Measurements from ENCODE around the gene KCTD5.
"Not testable (repeated sequence)": the region's sequence is repeated elsewhere in the genome, so short reads cannot be mapped to it uniquely, and the experiment has no call there.

KCTD5 gene, protein sequence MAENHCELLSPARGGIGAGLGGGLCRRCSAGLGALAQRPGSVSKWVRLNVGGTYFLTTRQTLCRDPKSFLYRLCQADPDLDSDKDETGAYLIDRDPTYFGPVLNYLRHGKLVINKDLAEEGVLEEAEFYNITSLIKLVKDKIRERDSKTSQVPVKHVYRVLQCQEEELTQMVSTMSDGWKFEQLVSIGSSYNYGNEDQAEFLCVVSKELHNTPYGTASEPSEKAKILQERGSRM

DNA sequence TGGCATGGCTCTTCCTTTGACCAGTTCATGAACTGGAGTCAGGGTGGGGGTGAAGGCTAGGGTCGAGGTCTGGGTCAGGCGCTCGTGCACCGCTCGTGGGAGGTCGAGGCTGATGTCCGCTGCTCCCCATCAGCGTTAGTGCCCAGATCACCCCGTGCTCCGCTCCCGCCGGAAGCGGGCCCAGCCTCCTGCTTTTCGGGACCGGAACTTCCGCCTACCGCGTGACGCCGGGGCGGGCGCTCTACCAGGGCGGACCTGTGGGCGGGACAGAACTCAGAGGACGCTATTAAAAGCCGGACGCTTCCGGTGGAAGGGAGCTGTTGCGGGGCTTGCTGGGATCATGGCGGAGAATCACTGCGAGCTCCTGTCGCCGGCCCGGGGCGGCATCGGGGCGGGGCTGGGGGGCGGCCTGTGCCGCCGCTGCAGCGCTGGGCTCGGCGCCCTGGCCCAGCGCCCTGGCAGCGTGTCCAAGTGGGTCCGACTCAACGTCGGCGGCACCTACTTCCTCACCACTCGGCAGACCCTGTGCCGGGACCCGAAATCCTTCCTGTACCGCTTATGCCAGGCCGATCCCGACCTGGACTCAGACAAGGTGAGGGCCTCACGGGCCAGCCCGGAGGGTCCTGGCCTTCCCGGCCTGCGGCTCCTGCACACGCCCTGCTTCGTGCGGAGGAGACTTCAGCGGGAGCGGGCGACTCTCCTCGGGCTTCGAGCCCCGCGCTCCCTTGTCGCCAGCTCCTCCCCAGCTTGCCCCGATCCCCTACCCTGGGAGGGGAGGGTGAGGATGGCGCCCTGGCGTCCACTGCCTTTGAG is at the start of gene KCTD5:
TSS of gene KCTD5 (plus strand) at position 315 of the 813 bp plus-strand sequence. CDS start at position 341, 26 bp downstream.
- TF ChIP-seq, protein P1, sequence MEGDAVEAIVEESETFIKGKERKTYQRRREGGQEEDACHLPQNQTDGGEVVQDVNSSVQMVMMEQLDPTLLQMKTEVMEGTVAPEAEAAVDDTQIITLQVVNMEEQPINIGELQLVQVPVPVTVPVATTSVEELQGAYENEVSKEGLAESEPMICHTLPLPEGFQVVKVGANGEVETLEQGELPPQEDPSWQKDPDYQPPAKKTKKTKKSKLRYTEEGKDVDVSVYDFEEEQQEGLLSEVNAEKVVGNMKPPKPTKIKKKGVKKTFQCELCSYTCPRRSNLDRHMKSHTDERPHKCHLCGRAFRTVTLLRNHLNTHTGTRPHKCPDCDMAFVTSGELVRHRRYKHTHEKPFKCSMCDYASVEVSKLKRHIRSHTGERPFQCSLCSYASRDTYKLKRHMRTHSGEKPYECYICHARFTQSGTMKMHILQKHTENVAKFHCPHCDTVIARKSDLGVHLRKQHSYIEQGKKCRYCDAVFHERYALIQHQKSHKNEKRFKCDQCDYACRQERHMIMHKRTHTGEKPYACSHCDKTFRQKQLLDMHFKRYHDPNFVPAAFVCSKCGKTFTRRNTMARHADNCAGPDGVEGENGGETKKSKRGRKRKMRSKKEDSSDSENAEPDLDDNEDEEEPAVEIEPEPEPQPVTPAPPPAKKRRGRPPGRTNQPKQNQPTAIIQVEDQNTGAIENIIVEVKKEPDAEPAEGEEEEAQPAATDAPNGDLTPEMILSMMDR (IDR thresholded peaks at IDR 0.05; ENCODE audit: insufficient read depth, low read depth, low read length, missing control alignments) = no peak
- DNase-seq (ENCODE audit: low read depth) = peak; percentile 98
- peak within 1 kb of the TSS; percentile 78 for H3K4me3 ChIP-seq (ENCODE audit: low read depth, low read length)

DNA sequence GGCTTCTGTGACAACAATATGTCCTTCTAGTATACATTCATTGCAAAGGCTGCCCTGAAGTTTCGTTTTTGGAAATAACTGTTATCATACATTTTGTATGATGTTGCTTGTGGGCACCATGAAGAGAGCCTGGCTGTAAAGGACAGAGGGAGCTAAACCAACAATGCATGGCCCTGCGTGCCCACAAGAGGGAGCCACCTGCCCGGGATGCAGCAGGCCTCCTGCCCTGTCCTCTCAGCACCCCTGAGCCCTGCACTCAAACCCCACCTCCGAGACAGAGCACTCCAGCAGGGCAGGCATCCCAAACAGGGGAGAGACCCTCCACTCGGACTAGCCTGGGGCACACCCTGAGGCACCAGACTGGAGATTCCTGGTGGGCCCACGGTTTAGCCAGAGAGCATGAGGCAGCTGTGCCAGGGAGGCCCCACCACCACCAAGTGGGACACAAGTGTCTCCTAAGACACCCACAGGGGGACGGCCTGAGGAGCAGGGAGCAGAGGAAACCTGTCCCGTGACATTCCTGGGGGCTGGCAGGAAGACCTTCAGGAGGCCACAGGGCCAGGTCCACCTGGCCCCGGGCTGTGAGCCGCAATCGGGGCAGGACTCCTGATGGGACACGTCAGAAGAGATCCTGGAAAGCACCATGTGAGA is 43.1 kb upstream of the KCTD5 start:
- DNase-seq (ENCODE audit: low read depth) = not testable (repeated sequence)

DNA sequence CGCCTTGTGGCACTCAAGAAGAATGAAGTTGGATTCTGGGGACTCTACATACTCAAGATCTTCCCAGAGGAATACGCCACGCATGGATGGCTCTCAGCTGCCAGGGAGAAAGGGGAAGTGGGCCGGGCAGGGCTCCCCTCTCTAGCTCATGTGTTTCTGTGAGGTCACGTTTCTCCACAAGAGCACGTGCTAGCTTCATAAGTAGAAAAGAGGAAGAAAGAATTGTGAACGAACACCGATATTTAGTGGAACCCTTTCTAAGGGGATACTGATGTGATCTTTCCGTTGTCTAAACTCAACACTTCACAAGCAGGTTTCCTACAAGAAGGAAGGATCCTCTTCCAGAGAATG is 42.6 kb upstream of the KCTD5 start:
- not testable (repeated sequence) for H3K4me3 ChIP-seq (ENCODE audit: low read depth, low read length); DNase-seq (ENCODE audit: low read depth)

More for the DNA sequence above, 43.1 kb upstream of the KCTD5 start:
- not testable (repeated sequence) for H3K4me3 ChIP-seq (ENCODE audit: low read depth, low read length)

DNA sequence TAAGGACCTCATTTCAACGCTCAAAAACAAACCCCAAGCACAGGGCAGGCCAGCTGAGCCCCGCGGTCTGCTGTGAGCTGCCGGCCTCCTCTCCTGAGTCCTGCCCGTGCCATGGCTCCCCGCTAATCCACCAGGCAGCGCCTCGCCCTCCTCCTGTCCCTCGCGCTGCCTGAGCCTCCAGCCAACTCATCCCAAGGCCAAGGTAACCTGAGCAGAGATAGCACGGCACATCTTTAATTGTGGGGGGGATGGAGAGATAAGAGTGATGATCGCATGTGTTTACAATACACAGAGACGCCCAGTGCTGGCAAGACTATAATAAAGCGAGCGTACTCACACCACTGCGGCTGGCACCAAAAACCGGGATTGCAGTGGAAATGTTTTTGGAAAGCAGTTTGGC is 39.8 kb upstream of the KCTD5 start:
- H3K4me3 ChIP-seq (ENCODE audit: low read depth, low read length); DNase-seq (ENCODE audit: low read depth): not testable (repeated sequence)

DNA sequence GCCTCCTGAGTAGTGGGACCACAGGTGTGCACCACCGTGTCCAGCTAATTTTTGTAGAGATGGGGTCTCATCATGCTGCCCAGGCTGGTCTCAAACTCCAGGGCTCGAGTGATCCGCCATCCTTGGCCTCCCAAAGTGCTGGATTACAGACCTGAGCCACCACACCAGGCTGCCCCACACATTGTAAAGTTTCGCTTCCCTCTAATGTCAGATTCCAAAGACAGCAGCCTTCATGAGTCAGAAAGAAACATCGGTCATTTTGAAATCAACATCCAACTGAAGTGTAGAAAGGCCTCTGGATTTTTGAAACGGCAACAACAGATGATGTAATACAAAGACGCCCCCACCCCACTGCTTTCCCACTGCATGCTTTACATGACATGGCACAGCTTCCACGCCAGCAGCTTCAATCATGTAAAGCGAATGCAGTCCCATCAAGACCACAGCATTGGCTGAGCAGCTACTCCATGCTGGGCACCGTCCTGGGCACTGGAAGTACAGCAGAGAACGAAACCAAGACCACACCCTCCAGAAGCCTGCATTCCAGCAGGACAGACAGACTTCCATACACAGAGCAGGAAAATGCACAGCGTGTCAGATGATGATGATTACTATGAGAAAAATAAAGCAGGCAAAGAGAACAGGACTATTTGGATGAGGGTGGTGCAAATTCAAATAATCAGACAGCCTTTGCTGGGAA is 37.4 kb upstream of the KCTD5 start:
- H3K4me3 ChIP-seq (ENCODE audit: low read depth, low read length); DNase-seq (ENCODE audit: low read depth): not testable (repeated sequence)

DNA sequence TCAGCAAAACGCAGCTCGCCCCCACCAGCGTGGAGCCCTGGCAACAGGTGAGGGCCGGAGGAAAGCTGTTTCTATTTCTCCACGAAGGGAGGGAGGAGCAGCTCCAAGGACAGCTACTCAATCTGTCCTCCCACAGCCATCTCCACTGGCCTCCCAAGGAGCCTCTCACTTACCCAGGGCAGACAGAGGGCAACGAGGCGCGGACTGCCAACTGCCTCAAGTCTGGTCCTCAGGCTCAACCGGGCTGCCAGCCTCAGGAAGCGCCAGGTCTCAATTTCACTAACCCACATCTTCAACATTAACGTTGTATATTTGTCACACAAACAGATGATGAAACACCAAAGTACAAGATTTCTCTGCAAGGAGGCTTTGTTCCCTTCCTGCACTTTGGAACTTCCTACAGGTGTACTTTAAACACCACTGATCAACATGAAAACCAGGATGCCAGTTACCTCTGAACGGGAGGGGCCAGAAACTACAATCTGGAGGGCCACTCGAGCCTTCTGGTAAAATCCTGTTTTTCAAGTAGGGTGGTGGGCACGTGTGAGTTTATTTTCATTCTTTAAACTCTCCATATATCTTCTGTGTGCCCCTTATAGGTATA is 31.0 kb upstream of the KCTD5 start:
- DNase-seq (ENCODE audit: low read depth); H3K4me3 ChIP-seq (ENCODE audit: low read depth, low read length): not testable (repeated sequence)

DNA sequence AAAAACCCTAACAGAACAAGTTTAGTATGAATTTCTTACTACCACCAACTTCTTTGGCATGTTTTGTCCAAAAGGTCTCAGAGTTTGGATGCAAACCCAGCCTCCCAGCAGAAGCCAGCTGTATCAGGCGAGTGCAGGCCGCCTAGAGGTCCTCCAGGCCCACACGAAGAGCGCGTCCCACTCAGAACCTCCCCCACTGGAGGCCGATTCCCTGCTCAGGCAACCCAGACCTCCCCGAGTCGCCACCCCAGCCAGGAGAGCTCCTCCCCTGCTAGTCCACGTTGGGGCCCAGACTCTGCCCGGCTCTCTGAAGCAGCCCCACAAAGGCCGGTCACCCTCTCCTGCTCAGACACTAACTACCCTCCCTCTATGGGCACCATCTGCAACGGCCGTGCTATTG is 28.4 kb upstream of the KCTD5 start:
- not testable (repeated sequence) for H3K4me3 ChIP-seq (ENCODE audit: low read depth, low read length); DNase-seq (ENCODE audit: low read depth)

DNA sequence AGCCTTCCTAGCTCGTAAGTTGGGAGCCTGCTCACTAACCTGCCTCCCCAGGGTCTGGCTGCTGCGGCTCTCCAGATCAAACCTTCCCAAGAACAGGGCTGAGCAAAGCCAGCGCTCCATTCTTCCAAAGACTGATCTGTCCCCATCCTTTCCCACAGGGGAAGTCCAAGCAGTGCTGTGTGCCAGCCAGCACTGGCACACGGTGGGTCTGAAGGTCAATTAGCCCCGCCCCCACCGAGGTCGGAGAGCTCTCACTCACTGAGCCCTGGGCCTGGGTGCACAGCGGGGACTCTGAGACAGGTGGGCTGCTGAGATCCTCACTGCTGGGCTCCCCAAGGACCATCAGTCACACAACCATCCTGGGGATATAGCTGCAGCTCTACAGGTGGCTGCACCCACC is 27.4 kb upstream of the KCTD5 start:
- not testable (repeated sequence) for DNase-seq (ENCODE audit: low read depth)

DNA sequence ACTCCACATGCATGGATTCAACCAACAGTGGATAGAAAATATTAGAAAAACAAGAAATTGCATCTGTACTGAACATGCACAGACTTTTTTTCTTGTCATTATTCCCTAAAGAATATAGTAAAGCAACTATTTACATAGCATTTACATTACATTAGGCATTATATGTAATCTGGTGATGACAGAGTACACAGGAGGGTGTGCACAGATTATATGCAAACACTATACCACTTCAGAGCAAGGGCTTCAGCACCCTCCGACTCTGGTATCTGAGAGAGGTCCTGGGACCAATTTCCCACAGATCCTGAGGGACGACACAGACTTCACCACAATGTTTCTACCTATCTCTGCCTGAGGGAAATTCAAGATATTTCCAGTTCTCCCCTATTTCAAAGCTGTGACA is 25.3 kb upstream of the KCTD5 start:
- TF ChIP-seq, protein P1 (IDR thresholded peaks at IDR 0.05; ENCODE audit: insufficient read depth, low read depth, low read length, missing control alignments) = no peak
- DNase-seq (ENCODE audit: low read depth) = no peak

More for the DNA sequence above, 27.4 kb upstream of the KCTD5 start:
- not testable (repeated sequence) for H3K4me3 ChIP-seq (ENCODE audit: low read depth, low read length)

DNA sequence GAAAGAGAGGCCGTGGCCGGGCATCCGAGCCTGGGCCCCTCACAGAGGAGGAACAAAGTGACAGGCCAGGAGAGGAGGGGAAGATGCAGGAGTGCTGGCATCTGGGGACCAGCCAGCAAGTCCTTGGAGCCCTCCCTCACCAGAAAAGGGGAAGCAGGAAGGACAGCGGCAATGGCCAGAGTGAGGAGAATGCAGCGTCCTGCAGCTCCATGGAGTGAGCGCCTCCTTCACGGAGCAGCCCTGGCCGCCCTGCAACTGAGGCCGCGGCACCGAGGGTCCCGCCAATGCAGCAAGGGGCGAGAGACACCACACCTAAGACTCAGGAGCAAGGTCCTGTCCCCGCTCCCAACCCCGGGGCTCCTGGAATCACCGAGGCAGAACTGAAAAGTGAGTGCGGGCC is 24.5 kb upstream of the KCTD5 start:
- H3K4me3 ChIP-seq (ENCODE audit: low read depth, low read length); DNase-seq (ENCODE audit: low read depth): not testable (repeated sequence)

More for the DNA sequence above, 25.3 kb upstream of the KCTD5 start:
- H3K4me3 ChIP-seq (ENCODE audit: low read depth, low read length) = no peak overlapping the region

DNA sequence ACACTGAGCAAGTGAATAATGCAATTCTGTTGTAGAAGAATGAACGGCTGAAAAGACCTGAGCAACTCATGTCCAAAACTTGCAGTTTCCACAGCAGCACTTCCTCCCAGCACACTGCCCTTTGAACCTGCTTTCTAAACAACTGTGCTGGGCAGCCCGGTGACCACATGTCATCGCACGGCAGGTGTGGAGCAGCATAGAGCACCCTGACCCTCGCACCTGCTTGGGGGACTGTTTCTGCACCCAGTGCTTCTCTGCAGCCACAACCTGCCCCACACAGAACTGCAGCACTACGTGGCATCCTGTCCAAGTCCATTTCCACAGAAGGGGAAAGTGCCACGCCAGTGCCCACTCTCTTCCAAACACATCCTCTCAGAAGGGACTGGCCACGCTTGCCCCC is 22.8 kb upstream of the KCTD5 start:
- H3K4me3 ChIP-seq (ENCODE audit: low read depth, low read length); DNase-seq (ENCODE audit: low read depth): not testable (repeated sequence)

DNA sequence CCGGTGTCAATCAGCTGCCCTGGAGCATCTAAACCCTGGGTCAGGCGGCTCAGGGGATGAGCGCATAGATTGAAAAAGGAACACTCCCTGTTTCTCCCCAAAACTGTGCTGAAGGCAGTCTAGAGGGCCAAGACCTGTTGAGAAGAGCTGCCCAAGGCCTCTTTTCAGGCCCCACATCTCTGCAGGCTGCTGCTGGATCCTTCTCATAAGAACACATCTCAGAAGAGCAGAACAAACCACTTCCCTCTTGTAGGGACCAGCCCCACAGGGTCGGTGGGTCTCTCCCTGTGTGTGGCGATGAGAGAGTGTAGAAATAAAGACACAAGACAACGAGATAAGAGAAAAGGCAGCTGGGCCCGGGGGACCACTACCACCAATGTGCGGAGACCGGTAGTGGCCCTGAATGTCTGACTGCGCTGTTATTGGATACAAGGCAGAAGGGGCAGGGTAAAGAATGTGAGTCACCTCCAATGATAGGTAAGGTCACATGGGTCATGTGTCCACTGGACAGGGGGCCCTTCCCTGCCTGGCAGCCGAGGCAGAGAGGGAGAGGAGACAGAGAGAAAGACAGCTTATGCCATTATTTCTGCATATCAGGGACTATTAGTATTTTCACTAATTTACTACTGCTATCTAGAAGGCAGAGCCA is 22.2 kb upstream of the KCTD5 start:
- DNase-seq (ENCODE audit: low read depth); H3K4me3 ChIP-seq (ENCODE audit: low read depth, low read length): not testable (repeated sequence)
